C4-2B (cell line): Measurements from ENCODE around the gene RBFOX1.

Experiments used
- H3K27ac ChIP-seq: fragments of 450-650 bp; 2 replicates; pipeline ENCODE4 v1.5.1; 2017
- ZFX ChIP-seq: fragments of 450-650 bp; IDR thresholded peaks from 2 replicates; pipeline ENCODE4 v1.6.1; 2017
- TF ChIP-seq, protein P1 (sequence below): fragments of 450-650 bp; conservative IDR thresholded peaks from 2 replicates; pipeline ENCODE4 v1.5.1; 2017; ENCODE audit warnings: mild to moderate bottlenecking

The RBFOX1 gene

DNA sequence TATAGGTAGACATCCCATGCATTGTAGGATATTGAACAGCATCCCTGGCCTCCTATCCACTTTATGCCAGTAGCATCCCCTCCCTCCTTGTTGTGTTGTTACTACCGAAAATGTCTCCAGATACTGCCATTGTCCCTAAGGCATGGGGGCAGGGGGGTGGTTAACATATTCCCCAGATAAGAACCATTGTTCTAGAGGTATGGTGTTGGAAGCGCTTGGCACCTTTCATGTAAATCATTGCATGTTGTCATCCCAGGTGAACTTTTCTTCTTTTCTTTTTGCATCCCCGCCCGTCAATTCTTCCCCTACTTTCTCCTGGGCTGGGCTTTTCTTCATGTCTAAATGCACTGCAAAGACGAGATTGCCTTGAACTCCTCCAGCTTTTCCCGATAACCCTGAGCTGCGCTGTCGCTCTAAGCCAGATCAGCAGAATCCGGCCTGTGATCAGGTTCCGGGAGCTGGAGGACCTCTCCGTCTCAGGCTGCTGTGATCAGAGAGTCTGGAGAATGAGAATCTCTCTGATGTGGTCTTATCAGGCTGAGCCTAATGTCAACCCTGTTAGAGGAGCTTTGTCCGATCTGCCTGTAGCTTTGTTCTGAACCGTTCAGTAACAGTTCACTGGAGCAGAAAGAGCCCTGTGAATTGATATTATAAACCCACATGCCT, 76.2 kb downstream of the RBFOX1 start:
- no peak for TF ChIP-seq ZFX
- TF ChIP-seq, protein P1, sequence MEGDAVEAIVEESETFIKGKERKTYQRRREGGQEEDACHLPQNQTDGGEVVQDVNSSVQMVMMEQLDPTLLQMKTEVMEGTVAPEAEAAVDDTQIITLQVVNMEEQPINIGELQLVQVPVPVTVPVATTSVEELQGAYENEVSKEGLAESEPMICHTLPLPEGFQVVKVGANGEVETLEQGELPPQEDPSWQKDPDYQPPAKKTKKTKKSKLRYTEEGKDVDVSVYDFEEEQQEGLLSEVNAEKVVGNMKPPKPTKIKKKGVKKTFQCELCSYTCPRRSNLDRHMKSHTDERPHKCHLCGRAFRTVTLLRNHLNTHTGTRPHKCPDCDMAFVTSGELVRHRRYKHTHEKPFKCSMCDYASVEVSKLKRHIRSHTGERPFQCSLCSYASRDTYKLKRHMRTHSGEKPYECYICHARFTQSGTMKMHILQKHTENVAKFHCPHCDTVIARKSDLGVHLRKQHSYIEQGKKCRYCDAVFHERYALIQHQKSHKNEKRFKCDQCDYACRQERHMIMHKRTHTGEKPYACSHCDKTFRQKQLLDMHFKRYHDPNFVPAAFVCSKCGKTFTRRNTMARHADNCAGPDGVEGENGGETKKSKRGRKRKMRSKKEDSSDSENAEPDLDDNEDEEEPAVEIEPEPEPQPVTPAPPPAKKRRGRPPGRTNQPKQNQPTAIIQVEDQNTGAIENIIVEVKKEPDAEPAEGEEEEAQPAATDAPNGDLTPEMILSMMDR, result no peak
- no peak overlapping the region for H3K27ac ChIP-seq

DNA sequence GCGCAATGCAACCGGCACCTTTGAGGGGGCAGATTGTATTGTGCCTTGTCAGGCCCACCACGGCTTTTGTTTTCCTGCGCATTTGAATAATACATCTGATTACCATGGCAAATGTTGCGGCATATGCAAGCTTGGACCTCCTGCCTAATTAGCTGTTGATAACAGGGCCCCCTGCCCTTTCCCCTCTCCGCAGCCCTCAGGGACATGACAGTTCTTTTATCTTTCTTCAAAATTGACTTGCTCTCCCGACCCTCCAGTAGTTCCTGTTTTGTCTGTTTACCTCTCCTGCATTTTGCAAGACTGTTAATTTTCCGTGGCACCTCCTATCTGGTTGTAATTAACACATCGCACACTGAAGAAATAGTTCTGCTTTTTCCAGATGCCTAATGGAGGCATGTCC, 86.8 kb downstream of the RBFOX1 start:
- TF ChIP-seq, protein P1, result no peak
- no peak for TF ChIP-seq ZFX
- H3K27ac ChIP-seq, result no peak overlapping the region

DNA sequence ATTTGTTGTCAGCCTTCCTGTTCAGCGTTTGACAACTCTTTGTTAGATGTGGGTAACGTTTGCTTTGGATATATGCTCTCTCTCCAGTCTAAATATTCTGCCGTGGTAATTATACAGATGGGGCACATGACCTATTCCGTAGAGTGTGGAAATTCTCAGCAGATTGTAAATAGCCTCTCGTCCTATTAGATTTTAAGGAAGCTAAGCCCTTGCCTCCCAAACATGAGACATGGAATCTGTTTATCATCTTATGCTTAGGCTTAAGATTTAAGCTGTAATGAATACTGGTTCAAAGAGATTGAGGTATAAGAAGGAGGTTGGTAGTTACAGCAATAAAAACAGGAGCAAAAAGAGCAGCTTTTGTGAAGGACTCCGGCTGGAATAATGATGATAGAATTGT, 87.4 kb downstream of the RBFOX1 start:
- TF ChIP-seq, protein P1, result no peak
- no peak for TF ChIP-seq ZFX
- no peak overlapping the region for H3K27ac ChIP-seq

DNA sequence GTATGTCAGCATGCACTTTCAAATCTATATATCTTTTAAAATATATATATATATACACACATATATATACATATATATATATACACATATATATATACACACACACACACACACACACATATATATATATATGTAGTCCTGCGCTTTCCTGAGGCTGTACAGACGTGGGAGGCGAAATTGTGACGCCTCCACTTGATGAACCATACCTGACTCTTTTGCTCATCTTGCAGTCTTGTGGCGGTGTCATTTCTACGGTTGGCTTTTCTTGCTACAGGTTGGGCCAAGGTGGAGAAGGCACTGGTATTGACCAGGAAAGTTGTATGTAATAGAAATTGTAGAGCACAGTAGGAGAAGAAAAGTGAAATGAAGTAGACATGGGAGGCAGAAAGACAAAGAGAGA, 88.2 kb downstream of the RBFOX1 start:
- TF ChIP-seq ZFX, result no peak
- TF ChIP-seq, protein P1, result no peak
- H3K27ac ChIP-seq, result no peak overlapping the region

DNA sequence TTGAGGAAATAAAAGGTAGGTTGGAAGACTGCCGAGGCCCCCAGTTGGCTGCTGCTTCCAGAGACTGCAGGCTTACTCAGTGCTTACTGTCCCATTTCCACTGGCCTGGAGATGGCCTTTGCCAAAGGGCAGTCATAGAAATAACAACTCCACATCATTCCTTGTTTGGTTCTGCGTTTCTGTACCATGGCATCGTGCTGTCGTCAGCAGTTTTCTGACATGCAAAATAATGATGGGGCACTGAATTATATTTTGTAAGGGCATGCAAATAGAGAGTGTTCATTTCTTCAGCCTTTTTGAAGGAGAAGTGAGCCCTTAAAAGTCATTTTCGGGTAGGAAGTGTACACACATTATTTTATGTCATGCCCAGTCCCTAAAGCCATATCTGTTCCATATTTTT, 88.9 kb downstream of the RBFOX1 start:
- H3K27ac ChIP-seq, result no peak overlapping the region
- TF ChIP-seq ZFX, result no peak
- TF ChIP-seq, protein P1, result no peak

DNA sequence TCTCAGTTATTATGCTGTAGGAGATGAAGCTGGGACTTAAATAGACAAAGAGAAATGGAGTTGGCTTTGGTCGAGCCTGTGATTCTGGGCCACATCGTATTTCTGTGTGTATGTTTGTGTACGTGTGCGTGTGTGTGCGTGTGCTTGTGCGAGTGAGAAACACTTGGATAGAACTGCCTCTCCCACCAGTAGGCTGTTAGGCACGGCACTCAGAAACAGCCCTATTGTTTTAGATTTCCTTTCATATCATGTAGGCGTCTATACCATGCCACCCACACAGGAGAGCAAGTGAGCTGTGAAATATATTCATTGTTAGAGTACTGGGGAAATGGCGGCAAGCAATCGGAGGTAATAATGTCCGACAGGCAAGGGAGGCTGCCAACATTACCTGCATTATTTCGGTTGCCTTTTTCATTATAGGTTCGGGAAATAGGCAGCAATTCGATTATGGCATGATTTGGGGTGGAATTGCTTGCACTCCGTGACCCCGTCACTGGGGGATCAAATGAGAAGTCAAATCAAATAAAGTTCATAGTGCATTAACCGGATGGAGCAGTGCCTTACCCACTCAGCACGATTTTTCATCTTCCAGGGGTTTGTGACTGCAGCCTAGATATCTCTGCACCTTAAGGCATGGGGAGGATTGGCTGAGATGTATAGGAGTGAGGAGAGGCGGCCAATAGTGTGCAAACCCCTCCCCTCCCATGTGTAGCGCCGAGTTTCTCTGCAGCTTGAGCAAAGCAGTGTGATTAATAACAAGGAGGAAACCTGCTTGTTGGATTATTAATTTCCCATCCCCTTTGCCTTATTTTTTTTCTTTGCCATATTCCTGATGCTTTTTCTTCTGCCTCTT, 89.6 kb downstream of the RBFOX1 start:
- TF ChIP-seq ZFX, result no peak
- TF ChIP-seq, protein P1, result no peak
- no peak overlapping the region for H3K27ac ChIP-seq

DNA sequence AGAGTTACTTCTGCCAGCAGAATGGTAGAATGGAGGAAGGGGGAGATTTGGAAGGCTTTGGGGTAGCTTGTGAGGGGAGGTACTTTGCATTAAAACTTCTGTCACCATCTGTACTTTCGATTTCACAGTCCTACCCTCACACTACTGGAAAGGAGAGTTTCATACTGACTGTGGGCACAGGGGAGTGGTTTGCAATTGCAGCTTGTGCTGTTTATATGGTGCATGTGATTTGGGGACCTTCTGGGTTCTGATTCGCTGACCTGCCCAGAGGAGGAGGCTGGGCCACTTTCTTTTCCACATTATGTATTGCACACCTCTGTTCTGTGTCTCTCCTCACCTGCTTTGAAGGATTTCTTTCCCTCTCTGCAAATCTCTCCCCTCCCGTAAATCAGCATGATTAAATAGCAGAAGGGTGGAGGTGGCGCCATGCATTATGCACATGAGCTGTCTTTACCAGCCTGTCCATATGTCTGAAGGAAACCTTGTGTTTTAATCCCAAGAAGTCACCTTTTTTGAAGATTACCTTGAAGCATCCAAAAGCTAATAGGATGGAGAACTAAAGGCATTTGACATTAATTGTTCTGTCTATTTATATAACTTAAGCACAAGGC, 90.9 kb downstream of the RBFOX1 start:
- TF ChIP-seq, protein P1, result no peak
- TF ChIP-seq ZFX, result no peak
- H3K27ac ChIP-seq, result no peak overlapping the region
